Thyroid gland (tissue), 4 donors: Measurements from ENCODE around the gene ZNF284. TPM values are rescaled to one million over a fixed set of nuclear protein-coding genes. Genes with fewer than 3 reads are reported as not detected.

ENCODE experiments used
- DNase-seq, 2 donors: peaks; one replicate each; pipeline ENCODE4 v3.0.0-alpha.2; 2019
- H3K27ac ChIP-seq, 3 donors: fragments of 200-600 bp; sonication (generic); 1 replicate in 2 of 3; 2 replicates in 1 of 3; pipeline ENCODE4 v1.5.1; 2016 to 2019; ENCODE audit warnings: mild to moderate bottlenecking in 1 of 3, moderate library complexity in 1 of 3
- H3K27me3 ChIP-seq: fragments of 200-600 bp; sonication (generic); one replicate; pipeline ENCODE4 v1.5.1; 2019
- H3K36me3 ChIP-seq, 2 donors: fragments of 200-600 bp; sonication (generic); one replicate each; pipeline ENCODE4 v1.5.1; 2016 to 2019
- H3K4me1 ChIP-seq, 2 donors: fragments of 200-600 bp; sonication (generic); one replicate each; pipeline ENCODE4 v1.5.1; 2017 to 2019
- H3K4me3 ChIP-seq, 3 donors: fragments of 200-600 bp; sonication (generic); replicated peaks in 1 of 3; 1 replicate in 2 of 3; 2 replicates in 1 of 3; pipeline ENCODE4 v1.5.1; 2016; ENCODE audit warnings: mild to moderate bottlenecking in 1 of 3
- H3K9me3 ChIP-seq: fragments of 200-600 bp; sonication (generic); one replicate; pipeline ENCODE4 v1.5.1; 2017
- CTCF ChIP-seq, 6 experiments: fragments of 200-600 bp in 3 of 6; fragments of 450-650 bp in 3 of 6; sonication (generic) in 3 of 6; IDR thresholded peaks; one replicate each; pipeline ENCODE4 v1.5.1; 2016 to 2019; ENCODE audit warnings: antibody characterized with exemption in 6 of 6, mild to moderate bottlenecking in 2 of 6, inconsistent platforms in 1 of 6, moderate library complexity in 1 of 6
- POLR2A ChIP-seq, 2 donors: fragments of 450-650 bp; IDR thresholded peaks; one replicate each; pipeline ENCODE4 v1.6.1; 2017; ENCODE audit warnings: antibody characterized with exemption in 2 of 2, mild to moderate bottlenecking in 2 of 2, moderate library complexity in 1 of 2
- WGBS, 2 donors: methylation state at CpG; one replicate each; pipeline ENCODE4 v1.1.5; 2017; 5-methylcytosine and 5-hydroxymethylcytosine counted together
- intact Hi-C: fragments of 100-400 bp; cut with DNase I; formaldehyde crosslinking; loops from one replicate; pipeline ENCODE4 v1.15.1; 2023
- total RNA-seq, 4 donors: library from RNA; depleted of rRNA; stranded (reverse); fragments of >200 nt; gene quantifications; one replicate each; pipeline ENCODE4 v1.2.3, GENCODE V29; 2016

ZNF284 gene
- total RNA-seq, 4 donors from 2014 or later = 2.6 to 4.9 (median 2.8) TPM

DNA sequence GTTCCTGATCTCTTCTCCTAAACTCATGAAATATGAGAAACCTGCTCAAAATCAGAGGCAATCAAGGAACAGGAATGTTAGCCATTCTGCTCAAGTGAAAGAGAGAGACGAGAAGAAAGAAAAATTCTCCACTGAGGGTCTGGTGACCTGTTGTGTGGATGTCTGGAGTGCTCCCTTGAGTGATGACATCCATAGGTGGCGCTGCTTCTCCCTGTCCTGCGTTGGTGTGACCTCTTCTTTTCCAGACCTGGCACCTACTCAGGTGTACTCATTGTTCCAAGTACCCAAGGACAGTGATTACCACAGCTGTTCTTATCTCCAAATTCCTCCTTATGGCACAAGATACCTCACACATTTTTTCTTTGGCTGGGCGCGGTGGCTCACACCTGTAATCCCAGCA is 16.1 kb upstream of the ZNF284 start:
- no peak for TF ChIP-seq CTCF (IDR thresholded peaks at IDR 0.05)
- TF ChIP-seq POLR2A (IDR thresholded peaks at IDR 0.05) = no peak
- Histone ChIP-seq H3K27ac (no peak overlapping the region), H3K27me3 (no peaks in the 10 kb centered on the region), H3K36me3 (peaks cover 6 to 9% of the 10 kb centered on the region in 2 donors), H3K4me1 (peaks cover 10 to 11% of the 10 kb centered on the region in 2 donors), H3K9me3 (no peaks in the 10 kb centered on the region), H3K4me3 (no peak overlapping the region)
- intact Hi-C loops = no loop called here
- 90 to 97% methylated on average over 5 of the region's 5 CpGs for WGBS, 2 donors
- DNase-seq = no peak

DNA sequence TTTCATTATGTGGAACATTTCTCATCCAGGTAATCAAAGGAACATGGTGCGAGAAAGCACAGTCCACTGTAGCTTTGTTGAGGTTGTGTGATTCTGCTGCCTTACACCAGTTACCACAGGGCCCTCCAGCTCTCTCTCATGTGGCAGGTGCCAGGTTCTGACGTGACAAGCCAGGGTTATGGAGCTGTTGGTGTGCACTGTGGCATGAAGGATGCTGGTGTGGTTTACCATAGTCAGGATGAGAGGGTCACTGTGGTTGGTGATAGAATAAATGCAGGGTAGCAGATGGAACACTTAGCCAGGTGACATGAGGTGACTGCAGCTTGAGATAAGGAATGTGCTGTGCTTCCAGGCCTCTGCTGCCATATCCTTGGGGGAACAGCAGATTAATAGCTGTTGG is 12.7 kb upstream of the ZNF284 start:
- intact Hi-C loops = no loop called here
- H3K36me3 ChIP-seq = peaks cover 28 to 36% of the 10 kb centered on the region in 2 donors

DNA sequence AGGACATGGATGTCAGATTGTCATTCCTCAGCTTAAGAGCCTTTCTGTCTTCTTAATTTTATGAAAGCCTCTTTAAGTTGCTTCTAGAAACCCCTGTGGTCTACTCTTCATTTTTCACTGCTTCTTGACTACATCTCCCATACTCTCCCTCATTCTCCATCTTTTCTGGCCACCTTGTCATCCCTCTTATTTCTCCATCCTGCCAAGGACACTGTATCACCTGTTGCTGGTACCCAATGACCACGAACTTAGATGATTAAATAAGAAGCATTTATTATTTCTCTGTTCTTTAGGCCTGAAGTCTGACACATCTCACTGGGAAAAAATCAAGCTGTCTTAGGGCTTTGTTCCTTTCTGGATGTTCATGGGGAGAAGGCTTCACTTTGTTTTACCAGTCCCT is 10.9 kb upstream of the ZNF284 start:
- intact Hi-C loops = no loop called here
- WGBS, 2 donors = 96 to 100% methylated on average over 1 of the region's 1 CpG
- H3K36me3 ChIP-seq = peaks cover 45 to 46% of the 10 kb centered on the region in 2 donors
- DNase-seq = no peak
- no peak for TF ChIP-seq POLR2A (IDR thresholded peaks at IDR 0.05)
- no peak for TF ChIP-seq CTCF (IDR thresholded peaks at IDR 0.05)
- no peak overlapping the region for H3K4me3 ChIP-seq
- no peaks in the 10 kb centered on the region for H3K4me1 ChIP-seq
- no peak overlapping the region for H3K27ac ChIP-seq
- H3K9me3 ChIP-seq = no peaks in the 10 kb centered on the region
- H3K27me3 ChIP-seq = no peaks in the 10 kb centered on the region

More for the DNA sequence above, 12.7 kb upstream of the ZNF284 start:
- DNase-seq = no peak
- 94 to 95% methylated on average over 2 of the region's 2 CpGs for WGBS, 2 donors
- no peak overlapping the region for H3K27ac ChIP-seq
- TF ChIP-seq POLR2A (IDR thresholded peaks at IDR 0.05) (no peak), CTCF (IDR thresholded peaks at IDR 0.05) (no peak)
- H3K9me3 ChIP-seq = no peaks in the 10 kb centered on the region
- H3K4me3 ChIP-seq = no peak overlapping the region
- H3K4me1 ChIP-seq = no peaks in the 10 kb centered on the region
- no peaks in the 10 kb centered on the region for H3K27me3 ChIP-seq

- no peak for DNase-seq
- Histone ChIP-seq H3K27ac (no peak overlapping the region), H3K4me3 (no peak overlapping the region), H3K27me3 (no peaks in the 10 kb centered on the region), H3K9me3 (no peaks in the 10 kb centered on the region), H3K36me3 (peaks cover 43 to 45% of the 10 kb centered on the region in 2 donors), H3K4me1 (no peaks in the 10 kb centered on the region)
- 62 to 65% methylated on average over 3 of the region's 3 CpGs for WGBS, 2 donors
- no peak for TF ChIP-seq POLR2A (IDR thresholded peaks at IDR 0.05)
- TF ChIP-seq CTCF (IDR thresholded peaks at IDR 0.05) = no peak
- intact Hi-C loops = no loop called here
These were observed 5.7 kb upstream of the ZNF284 start for GRCh38 chr19:44066305-44066704.

DNA sequence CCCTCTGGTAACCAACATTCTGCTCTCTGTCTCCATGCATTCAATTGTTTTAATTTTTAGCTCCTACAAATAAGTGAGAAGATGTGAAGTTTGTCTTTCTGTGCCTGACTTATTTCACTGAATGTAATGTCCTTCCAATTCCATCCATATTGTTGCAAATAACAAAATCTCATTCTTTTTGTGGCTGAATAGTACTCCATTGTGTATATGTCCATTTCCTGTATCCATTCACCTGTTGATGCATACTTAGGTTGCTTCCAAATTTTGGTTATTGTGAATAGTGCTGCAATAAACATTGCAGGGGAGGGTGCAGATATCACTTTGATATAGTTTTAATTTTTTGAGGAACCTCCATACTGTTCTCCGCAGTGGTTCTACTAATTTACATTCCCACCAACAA is 2.5 kb upstream of the ZNF284 start:
- intact Hi-C loops = no loop called here
- peaks cover 8 to 9% of the 10 kb centered on the region in 2 donors for H3K4me1 ChIP-seq
- no peaks in the 10 kb centered on the region for H3K9me3 ChIP-seq
- WGBS, 2 donors = 95 to 97% methylated on average over 1 of the region's 1 CpG
- no peaks in the 10 kb centered on the region for H3K27me3 ChIP-seq
- H3K27ac ChIP-seq = no peak overlapping the region
- no peak for TF ChIP-seq CTCF (IDR thresholded peaks at IDR 0.05)
- no peak for TF ChIP-seq POLR2A (IDR thresholded peaks at IDR 0.05)
- DNase-seq = no peak
- peaks cover 18 to 26% of the 10 kb centered on the region in 2 donors for H3K36me3 ChIP-seq
- no peak overlapping the region for H3K4me3 ChIP-seq
